Measurements from ENCODE around the gene COX19.
"Not testable (repeated sequence)": the region's sequence is repeated elsewhere in the genome, so short reads cannot be mapped to it uniquely, and the experiment has no call there.

Gene COX19

GRCh38 chr7:946256-946996 is 28.9 kb downstream of the COX19 start:
- no peak for DNase-seq (ENCODE audit: low read depth in 2 of 2, low spot score in 1 of 2)

- DNase-seq (ENCODE audit: low read depth in 2 of 2, low spot score in 1 of 2): no peak
Observed at GRCh38 chr7:945556-946255, 29.6 kb downstream of the COX19 start.

- no peak for DNase-seq (ENCODE audit: low read depth in 2 of 2, low spot score in 1 of 2)
Observed at GRCh38 chr7:945147-945555, 30.2 kb downstream of the COX19 start.

- DNase-seq (ENCODE audit: low read depth in 2 of 2, low spot score in 1 of 2): no peak
Observed at GRCh38 chr7:944744-945143, 30.6 kb downstream of the COX19 start.

DNA sequence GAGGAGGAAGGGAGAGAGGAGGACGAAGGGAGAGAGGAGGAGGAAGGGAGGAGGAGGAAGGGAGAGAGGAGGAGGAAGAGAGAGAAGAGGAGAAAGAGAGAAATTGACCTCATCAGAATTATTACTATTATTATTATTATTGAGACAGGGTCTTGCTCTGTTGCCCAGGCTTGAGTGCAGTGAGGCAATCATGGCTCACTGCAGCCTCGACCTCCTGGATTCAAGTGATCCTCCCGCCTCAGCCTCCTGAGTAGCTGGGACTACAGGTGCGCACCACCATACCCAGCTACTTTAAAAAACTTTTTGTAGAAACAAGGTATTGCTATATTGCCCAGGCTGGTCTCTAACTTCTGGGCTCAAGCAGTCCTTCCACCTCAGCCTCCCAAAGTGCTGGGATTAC is 31.6 kb downstream of the COX19 start:
- DNase-seq (ENCODE audit: low read depth in 2 of 2, low spot score in 1 of 2): not testable (repeated sequence)

DNA sequence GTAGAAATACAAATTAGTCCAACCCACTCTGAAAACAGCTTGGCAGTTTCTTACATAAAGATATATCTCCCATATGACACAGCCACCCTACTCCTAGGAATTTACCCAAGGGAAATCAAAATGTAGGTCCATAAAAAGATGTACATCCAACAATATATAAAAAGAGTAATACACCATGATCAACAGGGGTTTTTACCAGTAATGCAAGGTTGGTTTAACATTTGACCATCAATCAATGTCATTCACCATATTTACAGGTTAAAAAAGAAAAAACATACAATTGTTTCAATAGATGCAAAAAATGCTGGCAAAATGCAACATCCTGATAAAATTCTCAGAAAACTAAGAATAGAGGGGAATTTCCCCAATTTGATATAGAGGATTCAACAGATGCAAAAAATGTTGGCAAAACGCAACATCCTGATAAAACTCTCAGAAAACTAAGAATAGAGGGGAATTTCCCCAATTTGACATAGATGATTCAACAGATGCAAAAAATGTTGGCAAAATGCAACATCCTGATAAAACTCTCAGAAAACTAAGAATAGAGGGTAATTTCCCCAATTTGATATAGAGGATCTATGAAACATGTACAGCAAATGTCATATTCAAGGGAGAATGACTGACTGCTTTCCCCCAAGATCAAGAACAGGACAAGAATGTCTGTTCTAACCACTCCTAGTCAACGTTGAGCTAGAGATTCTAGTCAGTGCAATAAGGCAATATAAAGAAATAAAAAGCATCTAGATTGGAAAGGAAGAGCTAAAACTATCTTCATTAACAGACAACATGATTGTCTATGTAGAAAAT is 34.5 kb downstream of the COX19 start:
- DNase-seq (ENCODE audit: low read depth in 2 of 2, low spot score in 1 of 2): no peak

DNA sequence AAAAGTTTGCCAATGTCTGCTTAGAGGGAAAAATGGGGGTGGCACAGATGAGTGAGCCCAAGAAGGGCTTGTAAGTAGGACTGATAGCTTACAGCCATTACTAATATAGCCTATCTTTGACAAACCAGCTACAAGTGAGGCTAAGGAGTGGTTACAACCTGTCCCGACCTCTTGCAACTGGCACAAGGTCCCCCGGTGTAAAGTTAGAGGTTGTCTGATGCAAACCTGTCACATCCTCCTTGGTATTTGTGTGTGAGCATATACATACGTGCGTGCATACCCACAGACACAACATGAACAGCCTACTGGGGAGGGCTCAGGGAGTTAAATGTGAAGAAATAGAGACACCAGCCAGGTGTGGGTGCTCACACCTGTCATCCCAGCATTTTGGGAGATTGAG is 35.5 kb downstream of the COX19 start:
- DNase-seq (ENCODE audit: low read depth in 2 of 2, low spot score in 1 of 2): no peak

- DNase-seq (ENCODE audit: low read depth in 2 of 2, low spot score in 1 of 2): no peak
Observed at GRCh38 chr7:938546-939185, 36.7 kb downstream of the COX19 start.

DNA sequence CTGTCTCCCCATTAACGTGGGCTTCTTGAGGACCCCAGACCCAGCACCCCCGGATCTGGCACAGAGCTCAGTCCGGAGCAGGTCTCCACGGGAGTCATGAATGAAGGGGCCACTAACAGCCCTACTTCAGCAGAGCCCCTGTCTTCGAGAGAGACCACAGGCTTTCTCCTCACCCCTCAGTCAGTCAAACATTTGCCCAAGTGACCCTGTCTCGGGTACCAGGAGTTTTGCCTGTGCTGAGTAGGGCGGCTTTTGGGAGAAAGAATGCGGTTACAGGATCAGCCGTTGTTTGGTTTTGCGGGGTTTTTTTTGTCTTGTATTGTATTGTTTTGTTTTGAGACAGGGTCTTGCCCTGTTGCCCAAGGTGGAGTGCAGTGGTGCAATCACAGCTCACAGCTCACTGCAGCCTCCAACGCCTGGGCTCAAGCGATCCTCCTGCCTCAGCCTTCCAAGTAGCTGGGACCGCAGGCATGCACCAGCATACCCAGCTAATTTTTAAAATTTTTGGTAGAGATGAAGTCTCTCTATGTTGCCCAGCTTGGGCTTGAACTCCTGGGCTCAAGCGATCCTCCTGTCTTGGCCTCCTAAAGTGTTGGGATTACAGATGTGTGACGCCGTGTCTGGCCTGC is 37.4 kb downstream of the COX19 start:
- DNase-seq (ENCODE audit: low read depth in 2 of 2, low spot score in 1 of 2): no peak

GRCh38 chr7:936386-937054 is 38.8 kb downstream of the COX19 start:
- DNase-seq (ENCODE audit: low read depth in 2 of 2, low spot score in 1 of 2): no peak

- DNase-seq (ENCODE audit: low read depth in 2 of 2, low spot score in 1 of 2): no peak
Observed at GRCh38 chr7:935874-936385, 39.4 kb downstream of the COX19 start.

- DNase-seq (ENCODE audit: low read depth in 2 of 2, low spot score in 1 of 2): no peak
Observed at GRCh38 chr7:935164-935873, 40.0 kb downstream of the COX19 start.

DNA sequence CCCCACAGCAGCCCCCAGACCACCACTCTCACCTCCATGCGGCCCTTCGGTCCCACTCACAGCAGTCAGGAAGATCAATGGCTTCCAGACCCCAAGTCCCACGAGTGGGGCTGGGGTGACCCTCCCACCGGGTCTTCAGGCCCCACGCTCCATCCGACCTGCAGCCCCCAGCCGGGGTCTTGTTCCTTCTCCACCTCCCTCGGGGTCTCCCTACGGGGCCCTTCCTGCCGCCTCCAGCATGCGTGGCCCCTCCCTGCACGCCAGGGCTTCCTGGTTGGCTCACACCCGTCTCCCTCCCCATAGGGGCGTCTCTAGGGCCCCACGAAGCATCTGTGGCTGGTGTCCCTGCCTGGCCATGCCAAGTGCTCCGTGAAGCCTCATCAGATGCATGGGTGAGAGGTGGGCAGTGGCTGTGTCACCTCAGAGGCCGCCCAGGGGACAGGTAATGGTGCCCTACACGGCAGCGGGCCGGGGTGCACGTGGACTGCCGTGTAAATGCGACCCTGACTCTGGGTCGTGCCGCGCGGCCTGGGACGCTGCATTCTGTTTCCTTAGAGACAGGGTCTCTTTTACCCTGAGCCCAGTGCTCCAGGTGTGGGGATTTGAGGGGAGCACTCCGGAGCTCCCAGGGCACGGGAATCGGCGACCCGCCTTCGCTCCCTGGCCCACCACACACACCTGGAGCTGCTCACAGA is 40.7 kb downstream of the COX19 start:
- no peak for DNase-seq (ENCODE audit: low read depth in 2 of 2, low spot score in 1 of 2)

DNA sequence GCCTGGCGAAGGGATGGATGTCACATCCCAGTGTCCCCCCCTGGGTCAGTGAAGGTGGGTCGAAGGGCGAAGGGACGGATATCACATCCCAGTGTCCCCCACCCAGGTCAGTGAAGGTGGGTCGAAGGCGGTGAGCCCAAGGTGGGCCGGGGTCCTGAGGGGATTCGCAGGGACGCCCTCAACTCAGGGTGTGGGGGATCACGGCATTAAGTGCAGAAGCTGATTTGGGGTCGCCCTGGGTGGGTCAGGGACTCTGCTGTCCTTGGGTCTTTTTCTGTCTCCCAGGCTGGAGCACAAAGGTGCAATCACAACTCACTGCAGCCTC is 42.7 kb downstream of the COX19 start:
- no peak for DNase-seq (ENCODE audit: low read depth in 2 of 2, low spot score in 1 of 2)

GRCh38 chr7:931871-932650 is 43.3 kb downstream of the COX19 start:
- no peak for DNase-seq (ENCODE audit: low read depth in 2 of 2, low spot score in 1 of 2)

GRCh38 chr7:930975-931758 is 44.2 kb downstream of the COX19 start:
- no peak for DNase-seq (ENCODE audit: low read depth in 2 of 2, low spot score in 1 of 2)

GRCh38 chr7:929311-929711 is 46.0 kb downstream of the COX19 start:
- no peak for DNase-seq (ENCODE audit: low read depth in 2 of 2, low spot score in 1 of 2)

Data from stimulated activated CD8-positive, alpha-beta memory T cell treated with anti-CD3 and anti-CD28 coated beads, Interleukin-4, amount 100 ng/mL, for 4 hours (primary cell).